ENCODE data around the gene C2CD4C. TPM values are rescaled to one million over a fixed set of nuclear protein-coding genes. Genes with fewer than 3 reads are reported as not detected.

The C2CD4C gene
- total and polyA plus RNA-seq, 10 donors, result 0.23 to 2.1 (median 0.77) TPM; not detected in 1

DNA sequence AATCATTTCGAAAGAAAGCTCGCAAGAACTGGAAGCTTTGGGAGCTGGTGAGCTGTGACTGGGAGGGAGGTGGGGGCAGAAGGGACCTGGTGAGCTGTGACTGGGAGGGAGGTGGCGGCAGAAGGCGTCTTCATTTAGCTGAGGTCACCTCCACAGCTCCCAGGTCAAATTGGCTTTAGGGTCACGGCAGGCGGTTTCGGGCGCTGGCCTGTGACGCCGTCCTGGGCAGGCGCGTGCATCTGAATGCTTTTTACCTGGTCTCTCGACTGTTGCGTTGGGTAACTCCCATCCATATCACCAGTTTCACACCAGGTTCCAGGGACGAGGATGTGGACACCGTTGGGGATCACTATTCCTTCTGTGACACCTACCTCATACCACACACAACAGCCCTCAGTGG lies 29.2 kb downstream of the C2CD4C start:
- Histone ChIP-seq H3K9me3 (no peaks in the 10 kb centered on the region), H3K4me1 (peaks cover 0 to 7% (median 0%) of the 10 kb centered on the region in 6 donors), H3K27me3 (replicated peaks in 1 of 7) (peaks cover 0 to 46% (median 9%) of the 10 kb centered on the region in 7 donors), H3K36me3 (no peaks in the 10 kb centered on the region), H3K4me3 (no peak overlapping the region), H3K27ac (no peak overlapping the region)
- DNase-seq, result peak; percentile 28
- intact Hi-C loops (cut with DNase I; ENCODE audit: low total_unique reads), result no loop called here
- WGBS, 5 donors, result 88 to 93% (median 90%) methylated on average over 16 of the region's 16 CpGs
- TF ChIP-seq POLR2A (IDR thresholded peaks at IDR 0.05), result no peak
- TF ChIP-seq POLR2AphosphoS5 (IDR thresholded peaks at IDR 0.05), result no peak
- TF ChIP-seq, protein P1, sequence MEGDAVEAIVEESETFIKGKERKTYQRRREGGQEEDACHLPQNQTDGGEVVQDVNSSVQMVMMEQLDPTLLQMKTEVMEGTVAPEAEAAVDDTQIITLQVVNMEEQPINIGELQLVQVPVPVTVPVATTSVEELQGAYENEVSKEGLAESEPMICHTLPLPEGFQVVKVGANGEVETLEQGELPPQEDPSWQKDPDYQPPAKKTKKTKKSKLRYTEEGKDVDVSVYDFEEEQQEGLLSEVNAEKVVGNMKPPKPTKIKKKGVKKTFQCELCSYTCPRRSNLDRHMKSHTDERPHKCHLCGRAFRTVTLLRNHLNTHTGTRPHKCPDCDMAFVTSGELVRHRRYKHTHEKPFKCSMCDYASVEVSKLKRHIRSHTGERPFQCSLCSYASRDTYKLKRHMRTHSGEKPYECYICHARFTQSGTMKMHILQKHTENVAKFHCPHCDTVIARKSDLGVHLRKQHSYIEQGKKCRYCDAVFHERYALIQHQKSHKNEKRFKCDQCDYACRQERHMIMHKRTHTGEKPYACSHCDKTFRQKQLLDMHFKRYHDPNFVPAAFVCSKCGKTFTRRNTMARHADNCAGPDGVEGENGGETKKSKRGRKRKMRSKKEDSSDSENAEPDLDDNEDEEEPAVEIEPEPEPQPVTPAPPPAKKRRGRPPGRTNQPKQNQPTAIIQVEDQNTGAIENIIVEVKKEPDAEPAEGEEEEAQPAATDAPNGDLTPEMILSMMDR (IDR thresholded peaks at IDR 0.05 in 8 of 11, conservative IDR thresholded peaks at IDR 0.05 in 3 of 11), result no peak

DNA sequence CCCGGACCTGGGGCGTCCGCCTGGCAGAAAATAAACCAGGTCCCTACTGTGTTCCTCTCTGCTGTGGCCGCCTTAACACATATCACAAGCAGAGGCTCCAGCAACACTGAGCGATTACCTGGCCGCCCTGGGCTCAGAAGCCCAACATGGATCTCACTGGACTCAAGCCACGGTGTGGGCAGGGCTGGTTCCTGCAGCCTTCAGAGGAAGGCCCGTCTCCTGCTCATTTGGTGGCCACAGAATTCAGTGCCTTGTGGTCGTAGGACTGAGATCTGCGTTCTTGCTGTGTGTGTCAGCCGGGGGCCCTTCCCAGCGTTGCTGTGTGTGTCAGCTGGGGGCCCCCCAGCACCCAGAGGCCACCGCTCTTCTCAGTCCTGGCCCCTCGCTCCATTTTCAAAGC lies 30.2 kb downstream of the C2CD4C start:
- intact Hi-C loops (cut with DNase I; ENCODE audit: low total_unique reads), result no loop called here
- Histone ChIP-seq H3K4me1 (peaks cover 0 to 2% (median 0%) of the 10 kb centered on the region in 6 donors), H3K36me3 (no peaks in the 10 kb centered on the region), H3K27ac (no peak overlapping the region), H3K4me3 (no peak overlapping the region), H3K27me3 (replicated peaks in 1 of 7) (peaks cover 0 to 46% (median 4%) of the 10 kb centered on the region in 7 donors), H3K9me3 (no peaks in the 10 kb centered on the region)
- TF ChIP-seq POLR2AphosphoS5 (IDR thresholded peaks at IDR 0.05), result no peak
- TF ChIP-seq, protein P1 (IDR thresholded peaks at IDR 0.05 in 8 of 11, conservative IDR thresholded peaks at IDR 0.05 in 3 of 11), result no peak
- no peak for TF ChIP-seq POLR2A (IDR thresholded peaks at IDR 0.05)
- DNase-seq, result peak; percentile 51
- WGBS, 5 donors, result 83 to 89% (median 86%) methylated on average over 11 to 14 of the region's 14 CpGs

DNA sequence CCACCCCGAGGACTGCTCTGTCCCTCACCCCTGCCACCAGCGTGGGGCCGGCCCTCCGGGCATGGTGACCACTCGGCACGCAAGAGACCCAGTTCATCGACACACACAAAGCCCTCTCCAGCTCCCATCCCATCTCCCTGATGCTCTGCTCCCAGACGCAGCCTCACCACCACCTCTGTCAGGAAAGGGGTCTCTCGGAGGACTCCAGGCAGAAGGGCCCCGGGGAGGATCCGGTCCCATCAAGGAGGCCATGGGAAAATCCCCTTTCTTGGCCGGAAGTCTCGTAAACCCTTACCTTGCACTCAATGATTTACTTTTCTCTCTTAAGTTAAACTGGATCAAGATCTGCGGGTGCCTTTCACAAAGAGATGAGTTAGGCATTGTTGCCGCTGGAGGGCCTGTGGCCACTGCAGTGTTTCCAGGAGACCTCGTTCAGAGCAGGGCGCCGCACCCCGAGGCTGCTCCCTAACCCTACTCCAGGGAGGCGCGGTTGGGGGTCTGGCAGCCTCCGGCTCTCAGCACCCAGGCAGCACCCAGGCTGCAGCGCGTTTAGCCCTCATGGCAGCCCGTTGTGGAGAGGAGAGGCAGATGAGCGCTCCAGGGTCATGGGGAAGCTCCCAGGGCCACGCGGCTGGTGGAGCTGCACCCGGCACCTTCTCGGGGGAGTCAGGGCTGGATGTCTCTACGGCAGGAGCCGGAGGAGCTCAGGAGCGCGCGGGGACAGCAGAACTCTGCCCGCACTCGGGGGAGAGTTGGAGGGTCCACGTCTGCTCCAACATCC lies 31.0 kb downstream of the C2CD4C start:
- Histone ChIP-seq H3K36me3 (no peaks in the 10 kb centered on the region), H3K27ac (no peak overlapping the region), H3K4me1 (no peaks in the 10 kb centered on the region), H3K9me3 (no peaks in the 10 kb centered on the region), H3K4me3 (no peak overlapping the region), H3K27me3 (replicated peaks in 1 of 7) (peaks cover 0 to 46% (median 0%) of the 10 kb centered on the region in 7 donors)
- WGBS, 5 donors, result 66 to 77% (median 70%) methylated on average over 30 to 38 of the region's 38 CpGs
- peak; percentile 52 for DNase-seq
- TF ChIP-seq POLR2AphosphoS5 (IDR thresholded peaks at IDR 0.05), result no peak
- TF ChIP-seq, protein P1 (IDR thresholded peaks at IDR 0.05 in 8 of 11, conservative IDR thresholded peaks at IDR 0.05 in 3 of 11), result no peak
- no peak for TF ChIP-seq POLR2A (IDR thresholded peaks at IDR 0.05)
- intact Hi-C loops (cut with DNase I; ENCODE audit: low total_unique reads), result no loop called here

DNA sequence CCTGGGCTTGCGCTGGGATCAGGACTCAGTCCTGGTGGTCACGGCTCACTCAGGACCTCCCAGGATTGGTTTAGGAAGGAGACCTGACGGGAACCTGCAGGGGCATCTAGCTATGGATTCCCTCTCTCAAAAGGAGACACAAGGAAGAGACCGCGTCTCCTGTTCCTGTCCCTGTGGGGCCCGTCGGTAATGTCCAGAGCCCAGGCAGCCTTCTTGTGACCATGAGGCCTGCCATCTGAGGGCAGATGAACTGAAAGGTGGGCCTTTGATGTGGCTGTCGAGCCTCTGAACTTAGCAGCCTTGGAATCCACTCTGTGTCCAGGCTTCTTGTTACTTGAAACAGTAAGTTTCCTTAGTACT lies 32.9 kb downstream of the C2CD4C start:
- WGBS, 5 donors, result 84 to 91% (median 87%) methylated on average over 7 to 8 of the region's 8 CpGs
- Histone ChIP-seq H3K4me3 (no peak overlapping the region), H3K27me3 (replicated peaks in 1 of 7) (peaks cover 0 to 52% (median 0%) of the 10 kb centered on the region in 7 donors), H3K36me3 (no peaks in the 10 kb centered on the region), H3K4me1 (no peaks in the 10 kb centered on the region), H3K27ac (no peak overlapping the region), H3K9me3 (no peaks in the 10 kb centered on the region)
- DNase-seq, result no peak
- TF ChIP-seq, protein P1 (IDR thresholded peaks at IDR 0.05 in 8 of 11, conservative IDR thresholded peaks at IDR 0.05 in 3 of 11), result no peak
- TF ChIP-seq POLR2AphosphoS5 (IDR thresholded peaks at IDR 0.05) (no peak), POLR2A (IDR thresholded peaks at IDR 0.05) (no peak)
- intact Hi-C loops (cut with DNase I; ENCODE audit: low total_unique reads), result no loop called here
